SKM-1 (cell line): ENCODE measurements around the gene LSM10.

ENCODE experiments used
- DNase-seq: peaks from one replicate; lab custom pipeline; 2025; ENCODE audit not compliant: unreplicated experiment; lab: John Stamatoyannopoulos, UW

Gene LSM10

GRCh38 chr1:36397378-36398230 lies at the start of gene LSM10:
Gene LSM10, minus strand, starts transcription at chr1:36397908. Its CDS starts 3,779 bp downstream, at chr1:36394129.
- DNase-seq: peak; percentile 87

DNA sequence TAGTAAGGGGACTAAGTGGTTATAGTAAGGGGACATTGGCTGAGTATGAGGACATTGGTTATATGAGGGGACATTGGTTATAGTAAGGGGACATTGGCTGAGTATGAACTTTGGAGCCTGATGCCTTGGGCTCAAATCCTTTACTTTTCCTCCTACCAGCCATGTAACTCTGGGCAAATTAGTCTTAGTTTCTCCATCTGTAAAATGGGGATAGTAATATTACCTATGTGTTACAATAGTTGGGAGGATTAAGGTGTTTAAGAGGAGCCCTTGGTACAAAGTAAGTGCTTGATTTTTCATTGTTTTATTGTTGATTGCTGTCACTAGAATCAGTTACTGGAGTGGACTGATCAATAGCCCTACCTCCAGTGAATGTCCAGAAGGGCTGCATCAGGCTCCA lies 49.7 kb upstream of the LSM10 start:
- DNase-seq: no peak

DNA sequence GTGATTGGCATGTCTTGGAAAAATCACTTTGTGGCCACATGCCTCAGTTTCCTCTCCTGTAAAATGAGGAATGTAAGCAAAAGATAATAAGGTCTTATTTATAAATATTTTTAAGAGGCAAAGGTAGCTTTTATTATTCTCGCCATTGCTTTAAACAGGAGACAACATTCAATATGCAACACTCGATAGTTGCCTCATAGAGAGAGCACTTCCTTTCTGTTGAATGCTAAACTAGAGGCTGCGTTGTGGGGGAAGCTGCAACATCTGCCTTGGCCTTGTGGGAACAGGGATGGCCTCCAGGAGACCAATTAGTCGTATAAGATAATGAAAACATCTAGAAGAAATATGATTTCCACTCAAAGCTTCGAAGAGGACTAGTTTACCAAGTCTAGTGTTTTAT lies 49.0 kb upstream of the LSM10 start:
- peak; percentile 31 for DNase-seq

- DNase-seq: peak; percentile 27
Observed at GRCh38 chr1:36446271-36446670, 48.6 kb upstream of the LSM10 start.

GRCh38 chr1:36443297-36443696 lies 45.6 kb upstream of the LSM10 start:
- no peak for DNase-seq

- no peak for DNase-seq
Observed at GRCh38 chr1:36442337-36442736, 44.6 kb upstream of the LSM10 start.

DNA sequence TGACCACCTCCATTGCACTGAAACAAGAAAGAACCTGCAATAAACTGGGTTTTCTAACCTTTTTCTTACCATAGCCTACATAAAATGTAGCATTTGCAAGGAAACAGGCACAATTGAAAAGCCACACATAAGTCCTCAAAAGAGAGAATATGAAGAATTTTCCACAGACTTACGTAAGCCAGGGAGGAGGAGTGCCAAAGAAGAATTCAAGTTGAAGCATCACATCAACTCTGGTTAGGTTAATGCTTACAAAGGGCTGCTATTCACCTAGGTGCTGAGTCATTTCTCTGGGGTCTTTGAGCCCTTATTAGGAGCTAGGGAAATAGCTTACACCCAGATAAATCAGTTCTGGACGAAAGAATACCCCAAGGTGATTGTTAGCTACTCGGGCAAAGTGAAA lies 42.9 kb upstream of the LSM10 start:
- DNase-seq: no peak

DNA sequence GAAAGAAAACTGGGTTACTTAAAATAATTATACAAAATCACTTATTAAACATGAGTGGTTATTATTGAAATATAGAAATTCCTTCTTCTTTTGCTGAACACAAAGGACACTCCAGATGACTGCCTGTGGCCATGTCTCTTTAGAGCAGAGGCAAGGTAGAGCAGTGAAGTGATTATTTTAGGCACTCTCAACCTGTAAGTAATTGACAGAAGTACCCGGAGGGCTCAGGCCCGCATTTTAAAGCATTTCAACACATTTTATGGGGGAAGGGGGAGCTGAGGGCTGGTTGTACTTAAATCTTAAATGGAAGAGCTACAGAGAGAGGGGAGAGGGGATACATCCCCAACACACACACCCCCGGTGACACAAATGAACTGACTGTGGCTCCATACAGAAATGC lies 42.3 kb upstream of the LSM10 start:
- DNase-seq: no peak

DNA sequence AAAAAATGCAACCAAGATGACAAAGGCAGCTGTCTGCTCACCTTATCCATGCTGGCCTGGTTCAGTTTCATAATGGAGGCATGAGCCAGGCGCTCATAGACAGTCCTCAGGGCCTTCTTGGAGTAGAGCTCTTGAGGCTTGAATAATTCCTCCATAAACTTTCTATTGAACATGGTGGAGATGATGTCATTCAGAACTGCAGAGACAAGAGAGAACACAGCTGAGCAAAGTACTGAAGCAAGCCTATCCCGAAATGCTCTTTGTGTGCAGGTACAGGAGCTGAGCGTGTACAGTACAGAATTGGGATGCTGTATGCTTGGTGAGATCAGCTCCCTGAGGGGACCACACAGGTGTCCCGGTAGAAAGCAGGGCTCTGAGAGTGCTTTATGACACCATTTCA lies 41.0 kb upstream of the LSM10 start:
- DNase-seq: no peak

DNA sequence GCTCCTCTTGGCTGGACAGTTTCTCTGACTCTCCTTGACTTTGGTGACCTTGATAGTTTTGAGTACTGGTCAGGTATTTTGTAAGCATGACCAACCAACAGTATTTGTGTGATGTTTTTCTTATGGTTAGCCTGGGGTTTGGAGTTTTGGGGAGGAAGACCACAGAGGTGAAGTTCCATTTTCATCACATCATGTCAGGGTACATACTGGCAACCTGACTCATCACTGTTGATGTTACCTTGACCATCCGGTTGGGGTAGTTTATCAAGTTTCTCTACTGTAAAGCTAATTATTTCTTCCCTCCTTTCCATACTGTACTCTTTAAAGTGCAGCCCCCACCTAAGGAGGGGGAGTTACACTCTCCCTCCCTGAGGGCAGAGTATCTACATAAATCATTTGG lies 39.1 kb upstream of the LSM10 start:
- no peak for DNase-seq

GRCh38 chr1:36433102-36433501 lies 35.4 kb upstream of the LSM10 start:
- DNase-seq: no peak

DNA sequence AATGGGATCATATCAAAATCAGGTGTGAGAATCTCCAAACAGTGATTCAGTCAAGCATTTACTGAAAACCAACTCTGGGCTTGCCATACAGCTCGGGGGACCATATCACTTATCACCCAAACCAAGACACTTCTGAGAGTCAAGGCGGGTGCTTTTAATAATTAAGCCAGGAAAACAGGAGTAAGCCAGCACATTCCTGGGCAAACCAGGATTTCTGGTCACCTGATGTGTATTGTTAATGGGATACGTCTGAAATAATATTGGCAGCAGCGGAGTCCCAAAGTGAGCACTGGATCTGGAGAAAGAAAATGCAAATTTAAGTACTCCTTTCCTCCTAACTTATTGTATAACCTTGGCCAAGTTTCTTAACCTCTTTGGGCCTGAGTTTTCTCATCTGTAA lies 34.9 kb upstream of the LSM10 start:
- no peak for DNase-seq

GRCh38 chr1:36425791-36426190 lies 28.1 kb upstream of the LSM10 start:
- DNase-seq: no peak

DNA sequence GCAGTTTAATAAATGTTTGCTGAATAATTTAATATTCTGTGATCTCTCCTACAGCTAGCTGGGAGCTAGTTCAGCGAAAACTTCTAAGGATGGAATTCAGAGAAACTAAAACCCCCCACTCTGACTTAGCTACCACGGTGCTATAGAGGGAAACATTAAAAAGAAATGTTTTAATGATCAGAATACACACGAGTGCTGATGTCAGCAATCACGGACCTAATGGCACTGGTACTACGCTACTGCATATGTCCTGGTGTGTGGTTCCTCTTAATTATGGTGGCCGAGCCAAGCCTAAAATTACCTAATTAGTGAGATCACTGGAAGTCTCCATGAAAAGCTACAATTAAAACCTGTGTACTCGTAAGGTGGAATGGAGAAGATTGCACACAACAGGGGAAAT lies 23.9 kb upstream of the LSM10 start:
- no peak for DNase-seq

DNA sequence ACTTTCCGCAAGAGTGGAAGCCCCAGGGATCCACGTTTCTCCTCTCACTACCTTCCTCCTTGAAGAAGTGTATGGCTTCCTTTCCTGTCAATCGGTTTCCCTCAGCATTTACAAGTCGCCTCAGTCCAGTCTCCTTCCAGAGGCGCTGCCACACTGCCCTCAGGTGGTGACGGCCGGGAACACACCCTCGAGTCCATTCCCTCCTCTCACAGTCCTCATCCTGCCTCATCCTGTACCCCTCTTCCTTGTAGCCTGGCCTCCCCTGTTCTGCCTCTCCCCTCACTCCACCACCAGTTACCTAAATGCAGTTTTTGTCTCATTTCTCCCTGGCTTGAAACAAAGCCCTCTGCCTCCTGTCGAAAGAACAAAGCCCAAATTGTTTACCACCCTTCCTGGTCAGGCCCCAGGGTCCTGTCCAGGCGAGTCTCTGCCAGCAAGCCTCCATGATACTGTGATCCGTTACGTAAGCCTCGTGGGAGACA lies 23.2 kb upstream of the LSM10 start:
- DNase-seq: peak; percentile 89

GRCh38 chr1:36420409-36420808 lies 22.7 kb upstream of the LSM10 start:
- DNase-seq: no peak

DNA sequence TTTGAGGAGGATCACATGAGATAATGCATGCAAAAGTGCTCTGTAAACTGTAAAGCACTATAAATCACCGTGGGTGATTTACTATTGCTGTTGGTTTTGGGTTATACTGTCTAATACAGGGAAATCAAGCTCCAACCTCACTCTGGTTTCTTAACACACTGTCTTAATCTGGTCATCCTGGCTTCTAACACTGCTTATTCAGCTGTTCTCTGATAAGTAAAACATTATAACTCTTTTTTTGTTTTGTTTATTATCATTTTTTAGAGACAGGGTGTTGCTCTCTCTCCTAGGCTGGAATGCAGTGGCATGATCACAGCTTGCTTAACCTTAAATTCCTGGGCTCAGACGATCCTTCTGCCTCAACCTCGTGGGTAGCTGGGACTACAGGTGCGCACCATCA lies 21.9 kb upstream of the LSM10 start:
- DNase-seq: no peak

DNA sequence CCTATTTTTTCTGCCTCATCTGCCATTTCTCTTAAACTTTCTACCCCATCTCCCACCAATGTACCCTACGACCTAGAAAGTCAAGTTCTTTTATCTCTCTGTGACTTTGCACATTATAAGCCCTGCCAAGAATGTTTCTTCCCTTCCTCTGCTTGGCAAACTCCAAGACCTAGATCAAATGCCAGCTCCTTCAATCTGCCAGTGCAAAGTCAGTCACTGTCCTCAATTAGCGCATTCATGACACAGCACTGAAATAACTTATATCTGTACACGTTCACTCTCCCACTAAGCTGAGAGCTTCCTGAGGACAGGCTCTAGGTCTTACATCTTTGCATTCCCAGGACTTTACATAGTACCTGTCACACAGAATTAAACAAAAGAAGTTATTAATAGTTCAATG lies 21.4 kb upstream of the LSM10 start:
- DNase-seq: no peak

DNA sequence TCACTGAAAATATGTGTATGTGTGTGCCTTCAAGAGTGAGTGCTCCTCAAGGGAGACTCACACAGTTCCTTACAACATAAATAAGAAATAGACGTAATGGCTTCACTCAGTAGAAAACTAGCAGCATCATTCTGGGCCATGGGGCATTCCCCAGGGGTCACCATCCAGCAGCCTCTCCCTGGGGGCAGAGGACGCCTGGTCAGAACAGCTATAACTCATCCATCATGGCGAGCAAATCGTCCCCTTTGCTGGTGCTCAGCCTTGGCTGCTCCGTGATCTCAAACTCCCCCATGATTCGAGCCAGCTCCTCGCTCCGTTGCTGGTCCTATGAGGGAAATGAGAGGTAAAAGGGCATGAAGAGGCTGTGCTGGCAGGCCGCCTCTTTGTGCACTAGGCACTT lies 20.2 kb upstream of the LSM10 start:
- no peak for DNase-seq

DNA sequence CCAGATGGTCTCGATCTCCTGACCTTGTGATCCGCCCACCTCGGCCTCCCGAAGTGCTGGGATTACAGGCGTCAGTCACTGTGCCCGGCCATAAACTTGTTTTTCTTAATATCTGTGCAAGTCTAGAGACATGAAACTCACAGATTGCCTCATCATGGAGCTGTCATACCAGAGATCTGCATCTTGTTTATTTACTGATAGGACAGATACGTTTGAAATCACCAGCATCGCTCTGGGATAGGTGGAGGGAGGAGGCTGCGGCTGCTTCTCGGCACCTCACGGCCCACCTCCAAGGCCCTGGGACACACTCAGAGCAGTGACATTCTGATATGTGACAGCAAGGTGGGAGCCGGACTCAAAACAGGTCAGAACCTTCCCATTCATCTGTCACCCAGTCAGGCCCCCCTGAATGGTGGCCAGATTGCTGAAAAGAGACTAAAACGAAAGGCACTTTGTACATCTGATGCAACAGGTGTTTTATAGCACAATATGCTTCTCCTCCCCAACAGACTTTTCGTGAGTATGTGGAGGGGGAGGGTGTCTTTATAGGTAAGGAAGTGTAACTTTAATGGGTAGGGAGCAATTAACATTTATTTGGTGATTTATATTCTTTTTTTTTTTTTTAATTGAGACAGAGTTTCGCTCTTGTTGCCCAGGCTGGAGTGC lies 18.1 kb upstream of the LSM10 start:
- no peak for DNase-seq

GRCh38 chr1:36414384-36414783 lies 16.7 kb upstream of the LSM10 start:
- no peak for DNase-seq
